GM18502 (cell line): ENCODE results near the gene HOPX.
"Not testable (repeated sequence)": the region's sequence is repeated elsewhere in the genome, so short reads cannot be mapped to it uniquely, and the experiment has no call there.

Experiments used
- ATAC-seq: cut with Tn5 transposase; IDR thresholded peaks from one replicate; pipeline ENCODE4 v1.9.1; 2021; ENCODE audit warnings: mild to moderate bottlenecking; ENCODE audit not compliant: unreplicated experiment, poor library complexity

HOPX gene

DNA sequence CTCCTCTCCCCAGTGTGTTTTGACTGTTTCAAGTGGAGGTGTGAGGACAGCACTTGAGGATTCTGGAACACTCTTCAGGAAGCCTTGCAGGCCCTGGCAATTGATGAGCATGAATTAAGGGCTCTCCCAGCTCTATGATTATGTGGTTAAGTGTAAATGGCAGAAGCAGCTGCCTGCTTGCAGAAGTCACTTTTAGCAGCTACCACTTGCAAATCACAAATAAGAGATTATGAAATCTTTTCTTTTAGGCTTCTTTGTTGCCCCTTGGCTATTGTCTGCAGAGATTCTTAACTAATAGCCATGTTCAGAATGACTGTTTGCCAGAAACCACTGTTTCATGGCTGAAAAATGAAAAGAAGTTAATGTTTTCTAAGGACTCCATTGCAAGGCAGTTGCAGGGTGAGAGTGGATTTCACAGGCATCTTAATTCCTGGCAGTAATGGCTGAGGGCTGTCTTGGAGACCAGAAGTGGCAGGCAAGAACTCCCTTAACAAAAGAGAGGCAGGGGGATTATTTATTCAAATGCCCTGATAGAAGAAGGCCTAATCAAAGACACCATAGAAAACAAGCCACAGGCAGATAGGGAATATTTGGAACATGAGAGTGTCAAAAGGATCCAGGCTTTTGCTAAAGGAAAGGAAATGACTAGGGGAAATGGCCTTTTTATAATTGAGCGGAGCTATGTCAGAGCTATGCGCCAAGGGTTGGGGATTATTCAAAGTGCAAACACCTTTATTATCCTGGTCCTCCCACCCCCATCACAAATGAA lies 8.3 kb upstream of the HOPX start:
- no peak for ATAC-seq

DNA sequence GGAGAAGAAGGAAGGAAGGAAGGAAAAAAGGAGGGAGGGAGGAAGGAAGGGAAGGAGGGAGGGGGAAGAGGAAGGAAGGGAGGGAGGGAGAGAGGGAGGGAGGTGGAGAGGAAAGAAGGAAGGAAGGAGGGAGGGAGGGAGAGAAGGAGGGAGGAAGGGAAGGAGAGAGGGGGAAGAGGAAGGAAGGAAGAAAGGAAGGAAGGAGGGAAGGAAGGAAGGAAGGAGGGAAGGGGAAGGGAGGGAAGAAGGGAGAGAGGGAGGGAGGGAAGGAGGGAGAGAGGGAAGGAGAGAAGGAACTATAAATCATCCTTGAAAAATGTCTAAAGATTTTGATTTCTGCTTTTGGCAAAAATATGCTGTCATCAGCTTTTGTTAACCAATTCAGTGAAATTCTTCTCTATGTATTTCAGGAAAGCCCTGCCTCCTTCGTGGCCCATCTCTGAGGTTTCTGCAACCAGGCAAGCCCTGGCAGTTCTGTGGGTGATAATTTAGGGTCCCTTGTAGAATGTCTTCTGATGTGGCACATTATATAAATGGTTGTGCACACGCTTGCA lies 7.1 kb upstream of the HOPX start:
- no peak for ATAC-seq

DNA sequence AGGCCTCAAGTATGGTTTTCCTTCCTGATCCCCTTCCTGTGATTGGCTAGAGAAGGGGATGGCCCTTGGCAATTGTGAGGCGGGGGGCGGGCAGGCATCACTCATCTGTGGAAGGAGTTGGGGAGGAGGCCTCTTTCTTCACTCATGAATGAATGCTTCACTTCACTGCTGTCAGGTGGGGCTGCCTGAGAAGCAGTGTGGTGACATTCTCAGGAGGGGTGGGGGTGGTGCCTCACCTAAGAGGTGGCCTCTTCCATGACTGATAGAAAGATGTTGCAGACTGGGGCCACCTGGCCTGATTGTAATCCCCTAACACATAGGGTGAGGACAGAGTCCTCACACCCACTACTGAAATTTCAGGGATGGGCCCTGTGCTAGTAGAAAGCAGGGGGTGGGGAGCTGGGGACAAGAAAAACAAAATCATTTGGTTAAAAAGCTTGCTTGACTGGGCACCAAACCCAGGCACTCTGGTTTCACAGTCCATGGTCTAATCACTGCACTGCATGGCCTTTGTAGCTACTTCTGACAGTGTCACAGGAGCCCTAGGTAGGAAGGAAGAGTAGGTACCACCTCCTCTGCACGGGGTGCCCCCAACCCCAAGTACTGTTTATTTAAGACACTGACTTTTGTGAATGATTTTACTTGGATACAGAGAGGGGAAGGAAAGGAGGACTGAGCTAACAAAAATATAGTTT lies 5.6 kb upstream of the HOPX start:
- no peak for ATAC-seq

DNA sequence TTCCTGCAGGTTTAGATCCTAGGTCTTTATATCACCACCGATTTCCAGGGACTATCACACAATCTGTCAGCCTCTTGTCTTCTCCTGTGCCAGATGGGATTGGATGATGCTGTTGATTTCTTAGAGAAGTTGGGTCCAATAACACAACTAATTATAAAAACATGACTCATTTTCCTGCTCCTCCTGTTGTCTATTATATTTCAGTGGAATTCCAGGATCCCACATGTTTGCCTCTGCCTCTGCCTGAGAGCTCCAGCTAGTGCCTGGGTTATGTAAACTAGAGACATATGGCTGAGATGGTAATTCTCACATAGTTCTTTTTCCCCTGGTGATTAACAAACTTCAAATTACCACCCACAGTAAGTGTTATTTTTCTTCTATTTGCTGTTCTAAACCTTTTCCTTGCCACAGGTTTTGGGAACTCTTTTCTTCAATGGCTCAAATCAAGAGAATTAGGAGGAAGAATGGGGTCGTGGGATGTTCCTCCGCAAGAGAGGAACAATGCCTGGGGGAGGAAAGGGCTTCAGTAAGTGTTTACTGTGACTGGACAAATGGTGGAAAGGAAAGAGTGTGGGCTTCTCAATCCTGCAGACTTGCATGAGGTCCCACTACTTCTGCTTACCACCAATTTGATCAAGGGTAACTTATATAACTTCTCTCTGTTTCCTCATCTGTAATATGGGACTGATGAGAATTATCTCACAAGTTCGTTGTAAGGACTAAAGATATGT lies 3.4 kb upstream of the HOPX start:
- no peak for ATAC-seq

DNA sequence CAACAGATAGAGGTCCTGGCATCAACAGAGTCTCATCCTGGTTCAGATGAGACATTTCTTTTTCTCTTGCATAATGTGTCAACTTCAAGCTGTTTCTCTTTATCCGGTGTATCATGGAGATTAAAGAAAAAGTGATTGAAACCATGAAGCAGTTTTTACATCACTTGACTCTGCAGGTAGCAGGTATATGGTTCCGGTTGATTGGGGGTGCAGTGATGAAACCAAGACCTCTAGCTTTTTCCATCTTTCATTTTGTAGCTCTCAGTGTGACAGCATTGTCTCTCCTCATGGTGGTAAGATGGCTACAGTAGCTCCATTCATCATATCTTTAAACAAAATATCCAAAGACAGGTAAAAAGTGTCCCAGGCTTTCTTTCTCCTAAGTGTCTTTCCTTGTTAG lies 2.4 kb upstream of the HOPX start:
- ATAC-seq: no peak

DNA sequence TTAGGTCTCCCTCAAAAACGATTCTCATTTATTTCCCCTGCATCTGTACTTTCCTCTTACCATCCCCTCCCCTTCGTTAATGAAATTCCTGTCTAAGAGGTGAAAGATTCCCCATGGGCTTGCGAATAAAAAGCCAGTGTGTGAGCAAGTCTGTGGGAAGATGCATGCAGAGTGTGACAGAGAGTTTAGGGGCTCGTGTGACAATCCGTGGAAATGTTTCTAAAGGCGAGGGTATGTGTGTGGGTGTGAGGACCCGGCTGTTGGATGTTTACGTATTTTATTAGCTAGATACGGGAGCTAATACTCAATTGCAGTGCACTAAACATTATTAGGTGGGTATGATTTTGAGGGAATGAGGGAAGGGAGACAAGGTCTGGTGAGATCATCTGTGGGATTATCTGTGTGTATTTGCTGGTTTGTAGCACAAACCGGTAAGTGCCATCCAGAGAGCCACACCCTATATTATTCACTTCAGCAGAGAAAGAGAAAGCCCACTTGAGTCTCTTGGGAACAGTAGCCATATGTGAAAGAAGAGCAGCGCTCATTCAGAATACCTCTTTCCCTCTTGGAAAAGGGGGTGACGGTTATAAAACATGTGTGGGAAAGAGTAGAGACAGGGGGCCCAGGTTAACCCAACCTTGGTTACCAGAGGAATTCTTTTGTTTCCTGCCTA lies 893 bp upstream of the HOPX start:
- ATAC-seq: no peak

DNA sequence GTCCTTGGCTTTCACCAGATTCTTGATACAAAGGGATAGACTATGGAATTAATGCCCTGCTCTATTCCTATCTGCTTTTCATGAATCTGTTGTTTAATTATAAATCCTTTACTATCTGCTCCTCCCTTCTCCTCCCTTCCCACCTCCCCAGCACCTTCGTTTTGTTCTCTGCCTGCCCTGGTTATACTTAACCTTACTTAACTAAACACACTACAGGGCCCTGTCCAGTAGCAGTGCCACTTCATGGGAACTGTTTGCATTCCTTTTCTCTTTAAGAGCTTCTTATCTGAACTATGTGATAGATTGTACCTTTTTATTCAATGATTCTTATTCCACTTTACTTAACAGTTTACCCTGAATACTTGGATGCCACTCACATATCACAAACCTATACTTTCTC lies 830 bp downstream of the HOPX start:
- ATAC-seq: no peak

DNA sequence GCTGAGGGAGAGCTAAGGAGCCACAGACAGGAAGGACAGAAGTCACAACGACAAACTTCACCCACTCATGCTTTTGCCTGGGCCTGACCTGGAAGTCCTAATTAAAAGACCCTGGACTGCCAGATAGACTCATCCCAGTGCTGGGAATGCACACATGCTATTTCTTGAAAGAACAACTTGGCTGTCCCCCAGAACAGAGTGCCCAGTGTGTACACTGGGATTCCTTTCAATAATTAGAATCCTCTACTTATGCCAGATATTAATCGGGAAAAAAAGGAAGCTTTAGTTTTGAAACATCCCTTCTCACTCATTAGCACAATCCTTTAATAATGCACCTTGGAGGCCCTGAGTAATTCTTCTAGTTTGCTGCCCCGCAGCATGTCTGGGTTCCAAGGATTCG lies 3.4 kb downstream of the HOPX start:
- no peak for ATAC-seq

DNA sequence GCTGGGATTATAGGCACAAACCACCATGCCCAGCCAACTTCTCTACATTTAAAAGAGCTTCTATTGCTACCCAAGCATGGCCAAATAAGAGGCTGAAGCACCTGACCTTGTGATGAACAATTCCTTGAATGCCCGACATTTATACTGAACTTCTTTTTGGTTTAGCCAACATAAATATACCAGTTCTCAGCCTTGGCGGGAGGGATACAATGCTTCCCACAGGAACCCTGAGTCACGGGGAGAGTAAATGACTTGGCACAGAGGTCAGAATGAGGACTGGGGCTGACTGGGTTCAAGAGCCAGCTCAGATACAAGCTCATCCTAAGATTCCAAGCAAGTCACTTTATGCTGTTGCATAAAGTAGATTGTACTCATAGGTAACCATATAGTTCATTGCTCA lies 6.1 kb downstream of the HOPX start:
- ATAC-seq: no peak

DNA sequence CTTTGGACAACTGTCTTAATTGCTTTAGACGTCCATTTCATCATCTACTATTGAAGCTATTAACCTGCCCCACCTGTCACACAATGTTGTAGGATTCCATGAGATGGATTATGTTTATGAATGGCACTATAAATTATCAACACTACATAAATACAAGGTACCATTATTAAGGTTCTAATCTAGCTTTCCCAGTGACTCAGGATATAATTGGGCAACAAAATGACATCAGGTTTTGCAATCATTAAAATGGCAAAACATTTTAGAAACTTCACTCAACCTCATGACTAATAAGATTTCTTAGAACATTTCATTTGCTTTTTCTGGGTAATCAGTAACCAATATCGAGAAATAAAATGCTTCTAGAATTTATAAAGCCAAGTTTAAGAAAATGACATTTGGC lies 9.2 kb downstream of the HOPX start:
- no peak for ATAC-seq

DNA sequence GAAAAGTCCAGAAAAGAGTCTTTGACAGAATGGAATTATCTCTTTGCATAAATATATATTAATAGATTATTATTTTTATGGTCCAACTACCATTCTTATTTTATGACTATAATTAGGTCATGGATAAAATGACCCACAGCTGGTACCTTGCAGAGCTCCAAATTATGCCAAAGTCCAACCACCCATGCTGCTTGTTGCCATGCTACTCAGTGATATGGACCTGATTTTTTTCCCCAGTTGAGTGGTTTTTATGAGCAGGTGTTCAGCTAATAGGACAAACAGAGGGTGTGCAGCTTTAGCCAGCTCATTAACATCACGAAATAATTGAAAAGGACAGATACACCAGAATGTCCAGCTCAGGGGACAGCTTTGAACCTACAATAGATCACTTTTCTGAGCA lies 9.7 kb downstream of the HOPX start:
- ATAC-seq: no peak

DNA sequence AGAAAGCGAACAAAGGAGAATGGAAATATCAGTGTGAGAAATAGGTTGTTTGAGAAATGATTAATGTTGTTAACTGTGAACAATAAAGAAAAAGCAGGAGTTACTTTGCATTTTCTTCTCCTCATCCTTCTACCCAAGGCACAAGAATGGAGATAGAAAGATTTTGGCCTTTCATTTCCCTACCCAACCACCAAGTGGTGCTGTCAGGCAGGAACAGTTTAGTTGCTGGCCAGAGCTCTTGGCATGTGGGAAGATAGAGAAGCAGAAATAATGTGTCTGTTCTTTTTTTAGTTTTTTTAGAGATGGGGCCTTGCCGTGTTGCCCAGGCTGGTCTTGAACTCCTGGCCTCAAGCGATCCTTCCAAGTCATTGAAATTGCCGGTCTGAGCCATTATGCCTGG lies 12.8 kb downstream of the HOPX start:
- ATAC-seq: no peak

DNA sequence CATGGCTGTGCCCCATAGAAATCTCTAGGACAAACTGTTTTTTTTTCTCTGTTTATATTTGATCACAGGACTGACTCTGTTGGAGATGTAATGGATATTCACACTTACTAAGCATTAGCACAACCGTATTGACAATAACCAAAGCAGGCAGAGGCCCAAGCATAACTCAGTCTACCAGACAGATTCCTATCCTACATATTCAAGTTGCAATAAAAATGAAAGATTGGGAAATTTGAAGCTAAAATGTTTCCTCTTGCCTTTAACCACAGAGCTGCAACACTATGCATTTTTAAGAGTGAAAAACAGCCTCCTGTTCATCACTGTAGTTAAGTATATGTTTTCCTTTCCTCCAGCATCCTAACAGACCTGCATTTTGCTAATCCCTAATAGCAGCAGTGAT lies 13.7 kb downstream of the HOPX start:
- ATAC-seq: not testable (repeated sequence)

DNA sequence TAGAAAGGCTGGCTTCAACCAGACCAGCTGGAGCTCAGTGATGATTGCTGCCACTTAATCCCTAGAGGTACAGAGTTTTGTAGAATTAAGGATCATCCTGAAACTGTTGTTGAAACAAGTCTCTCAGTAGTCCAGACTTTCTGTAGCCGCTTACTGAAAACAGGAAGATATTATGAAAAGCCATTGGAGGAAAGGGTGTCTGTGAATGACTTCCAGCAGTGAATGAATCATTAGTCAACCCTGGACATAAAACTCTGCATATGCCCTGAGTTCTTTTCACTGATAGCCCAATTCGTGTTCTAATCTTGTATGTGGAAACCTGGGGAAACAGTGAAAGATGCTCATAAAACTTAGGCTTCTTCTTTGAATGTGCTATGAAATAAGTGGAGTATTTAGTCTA lies 14.8 kb downstream of the HOPX start:
- no peak for ATAC-seq

DNA sequence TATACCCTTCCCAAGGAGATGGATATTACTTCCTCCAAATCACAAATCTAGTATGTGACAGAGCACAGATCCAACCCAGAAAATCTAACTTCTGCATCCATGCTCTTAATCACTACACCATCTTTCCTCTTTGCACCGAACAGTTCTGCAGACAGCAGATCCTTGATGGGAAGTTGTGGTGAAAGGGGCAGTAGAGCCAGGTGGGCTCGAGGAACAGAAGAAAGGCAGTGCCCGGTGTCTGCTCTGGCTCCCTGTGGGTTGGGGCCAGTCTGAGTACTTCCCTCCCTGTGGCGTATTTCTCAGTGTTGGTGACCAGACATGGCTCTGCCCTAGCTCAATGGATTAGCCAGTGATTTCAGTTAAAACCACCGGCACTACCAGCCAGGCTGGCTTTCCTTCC lies 15.3 kb downstream of the HOPX start:
- no peak for ATAC-seq

DNA sequence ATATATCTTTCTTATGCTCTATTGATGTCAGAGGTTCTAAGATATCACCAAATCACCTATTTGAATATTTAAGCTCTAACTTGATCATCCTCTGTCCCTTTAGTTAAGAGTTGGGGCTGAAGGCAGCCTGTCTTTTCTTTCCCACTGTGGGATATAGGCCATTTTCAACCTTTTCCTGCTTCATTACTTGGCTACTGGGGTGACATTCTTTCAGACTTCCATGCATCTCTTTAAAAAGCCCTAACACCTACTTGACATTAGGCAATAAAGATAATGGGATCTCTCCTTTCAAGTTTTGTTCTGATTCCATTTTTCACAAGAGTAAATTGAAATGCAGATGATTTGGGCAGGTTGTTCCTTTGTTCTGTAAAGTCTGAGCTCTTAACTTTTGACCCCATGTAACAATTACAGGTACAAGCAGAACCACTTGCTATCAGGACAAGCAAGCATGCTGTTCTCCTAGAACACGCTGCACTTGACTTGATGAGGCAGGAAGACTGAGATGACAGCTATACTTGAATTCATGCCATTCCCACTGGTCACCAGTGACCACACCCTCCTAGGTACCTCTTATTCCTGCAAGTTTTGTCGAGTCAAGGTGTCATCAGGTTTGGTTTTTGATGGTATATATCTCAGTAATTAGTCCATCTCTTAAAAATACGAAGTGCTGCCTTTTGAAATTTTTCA lies 18.2 kb downstream of the HOPX start:
- ATAC-seq: no peak

DNA sequence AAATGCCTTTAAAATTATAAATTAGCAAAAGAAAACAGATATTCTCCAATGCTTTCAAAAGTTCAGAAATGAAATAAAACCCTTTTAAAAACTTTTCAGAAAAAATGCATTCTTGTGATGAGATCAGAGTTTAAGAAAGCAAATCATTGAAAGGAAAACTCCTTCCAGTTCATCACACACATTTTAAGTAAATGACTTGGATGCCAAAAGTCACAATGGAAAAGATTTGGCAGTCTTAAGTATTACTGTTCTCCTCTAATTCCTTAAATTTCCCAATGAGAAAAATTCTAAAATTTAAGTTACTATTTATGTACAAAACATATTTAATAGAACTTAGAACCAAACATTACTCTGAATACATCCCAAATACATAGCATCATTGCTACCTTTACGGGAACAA lies 21.1 kb downstream of the HOPX start:
- no peak for ATAC-seq

DNA sequence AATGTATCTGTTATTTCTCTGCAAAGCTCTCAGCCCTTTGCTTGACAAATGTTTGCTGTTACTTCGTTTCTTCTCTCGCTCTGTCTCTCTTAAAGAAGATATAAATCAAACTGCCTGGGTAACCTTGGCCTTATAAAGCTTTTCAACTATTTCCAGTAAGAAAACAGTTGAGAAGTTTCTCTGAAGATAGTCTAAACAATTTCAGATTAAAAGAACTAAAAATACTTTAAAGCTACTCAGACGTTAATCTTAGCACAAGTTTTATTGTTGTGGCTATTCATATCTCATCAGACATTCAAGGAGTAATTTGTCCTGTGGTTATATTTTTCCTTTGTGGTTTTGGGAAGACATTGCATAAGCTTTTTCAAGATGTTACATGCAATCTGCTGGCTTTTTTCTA lies 22.6 kb downstream of the HOPX start:
- no peak for ATAC-seq

DNA sequence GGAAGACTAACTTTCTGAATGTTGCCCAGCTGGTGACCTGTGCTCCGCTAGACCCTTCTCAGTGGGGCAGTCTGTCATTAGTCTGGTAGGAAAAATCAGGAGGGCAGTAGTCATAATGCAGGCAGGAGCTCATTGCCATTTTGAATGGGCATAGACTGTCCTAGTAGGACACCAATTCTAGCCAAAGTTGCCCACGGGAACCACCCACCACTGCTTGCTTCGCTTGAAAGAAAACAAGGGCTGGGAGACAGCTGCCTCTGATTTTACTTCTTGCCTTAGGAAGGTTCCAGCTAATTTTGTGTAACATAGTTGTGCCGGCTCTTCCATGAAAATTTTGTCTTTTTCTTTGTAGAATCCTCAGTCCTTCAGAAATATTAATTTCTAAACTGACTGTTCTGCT lies 23.3 kb downstream of the HOPX start:
- no peak for ATAC-seq

DNA sequence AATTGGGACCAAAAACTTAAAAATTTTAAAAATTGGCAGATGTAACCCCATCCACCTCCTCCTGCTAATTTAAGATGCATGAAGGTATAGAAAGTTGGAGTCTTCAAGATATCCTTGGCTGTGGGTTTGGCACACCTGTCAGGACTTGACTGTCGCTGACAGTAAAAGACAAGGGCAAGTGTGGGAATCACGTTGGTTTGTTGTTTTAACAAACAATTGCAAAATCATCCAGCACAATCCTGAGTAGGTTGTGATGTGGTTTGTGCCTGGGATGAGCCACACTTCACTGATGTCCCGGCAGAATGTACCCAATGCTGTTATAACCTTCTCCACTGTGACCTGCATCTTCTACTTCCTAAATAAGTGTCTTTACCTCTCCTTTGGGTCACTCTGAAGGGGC lies 24.0 kb downstream of the HOPX start:
- ATAC-seq: no peak
